Nucleus accumbens (tissue), 56 donors: ENCODE measurements around the gene NAA38.

Source experiments
- DNase-seq, 56 donors: peaks; one replicate each; lab custom pipeline; 2025; lab: John Stamatoyannopoulos, UW

Gene NAA38

GRCh38 chr17:7842380-7843256 is 14.7 kb downstream of the NAA38 start:
- peak in 45 of 56 donors; percentile 15 to 83 (median 63) for DNase-seq

GRCh38 chr17:7841915-7842379 is 15.4 kb downstream of the NAA38 start:
- peak in 54 of 56 donors; percentile 30 to 96 (median 88) for DNase-seq

GRCh38 chr17:7841396-7841914 is 15.9 kb downstream of the NAA38 start:
- DNase-seq: peak in 52 of 56 donors; percentile 59 to 95 (median 84)

GRCh38 chr17:7840875-7841274 is 16.5 kb downstream of the NAA38 start:
- DNase-seq: no peak

- no peak for DNase-seq
Observed at GRCh38 chr17:7840441-7840840, 16.9 kb downstream of the NAA38 start.

GRCh38 chr17:7839876-7840261 is 17.5 kb downstream of the NAA38 start:
- DNase-seq: no peak

GRCh38 chr17:7839190-7839875 is 18.0 kb downstream of the NAA38 start:
- DNase-seq: no peak

GRCh38 chr17:7838090-7839075 is 19.0 kb downstream of the NAA38 start:
- peak in 35 of 56 donors; percentile 5 to 82 (median 47) for DNase-seq

- no peak for DNase-seq
Observed at GRCh38 chr17:7837408-7838088, 19.8 kb downstream of the NAA38 start.

GRCh38 chr17:7836596-7837407 is 20.6 kb downstream of the NAA38 start:
- DNase-seq: peak in 44 of 56 donors; percentile 19 to 82 (median 53)

- peak in 44 of 56 donors; percentile 25 to 77 (median 56) for DNase-seq
Observed at GRCh38 chr17:7835814-7836595, 21.4 kb downstream of the NAA38 start.

GRCh38 chr17:7834957-7835813 is 22.2 kb downstream of the NAA38 start:
- peak; percentile 48 to 98 (median 95) for DNase-seq

GRCh38 chr17:7834542-7834956 is 22.8 kb downstream of the NAA38 start:
- peak in 11 of 56 donors; percentile 26 to 64 (median 53) for DNase-seq

GRCh38 chr17:7833795-7834541 is 23.4 kb downstream of the NAA38 start, which contains the start of gene KDM6B:
Gene KDM6B (plus strand): TSS chr17:7834217. CDS start chr17:7845555, 11,338 bp downstream.
- DNase-seq: peak in 55 of 56 donors; percentile 36 to 92 (median 80)

- DNase-seq: no peak
Observed at GRCh38 chr17:7833011-7833794, 24.2 kb downstream of the NAA38 start.
